ENCODE measurements around the gene RPP21.

RPP21 gene

DNA sequence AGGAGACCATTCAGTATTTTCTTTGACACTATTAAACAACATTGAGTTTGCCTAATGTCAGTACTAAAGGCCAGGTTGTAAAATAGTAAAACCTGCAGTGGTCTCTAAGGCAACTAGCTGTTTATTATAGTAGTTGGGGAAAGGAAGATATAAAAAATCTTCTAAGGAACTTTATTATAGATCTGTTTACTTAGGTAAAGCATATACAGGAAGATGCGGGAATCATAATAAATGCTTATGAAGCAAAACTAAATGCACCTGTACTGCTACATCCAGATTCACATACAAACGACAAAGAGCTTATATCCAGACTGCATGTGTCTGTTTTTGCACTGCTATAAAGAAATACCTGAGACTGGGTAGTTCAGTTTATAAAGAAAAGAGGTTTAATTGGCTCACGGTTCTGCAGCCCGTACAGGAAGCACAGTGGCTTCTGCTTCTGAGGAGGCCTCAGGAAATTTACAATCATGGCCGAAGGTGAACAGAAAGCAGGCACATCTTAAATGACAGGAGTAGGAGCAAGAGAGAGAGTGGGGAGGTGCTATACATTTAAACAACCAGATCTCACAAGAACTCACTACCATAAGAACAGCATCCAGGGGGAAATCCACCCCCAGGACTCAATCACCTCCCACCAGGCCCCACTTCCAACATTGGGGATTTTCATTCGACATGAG, 26.9 kb upstream of the RPP21 start:
- peaks cover 77 to 100% (median 100%) of the 10 kb centered on the region in 11 experiments; a peak in 21 of 22 replicates for H4K20me1 ChIP-seq

DNA sequence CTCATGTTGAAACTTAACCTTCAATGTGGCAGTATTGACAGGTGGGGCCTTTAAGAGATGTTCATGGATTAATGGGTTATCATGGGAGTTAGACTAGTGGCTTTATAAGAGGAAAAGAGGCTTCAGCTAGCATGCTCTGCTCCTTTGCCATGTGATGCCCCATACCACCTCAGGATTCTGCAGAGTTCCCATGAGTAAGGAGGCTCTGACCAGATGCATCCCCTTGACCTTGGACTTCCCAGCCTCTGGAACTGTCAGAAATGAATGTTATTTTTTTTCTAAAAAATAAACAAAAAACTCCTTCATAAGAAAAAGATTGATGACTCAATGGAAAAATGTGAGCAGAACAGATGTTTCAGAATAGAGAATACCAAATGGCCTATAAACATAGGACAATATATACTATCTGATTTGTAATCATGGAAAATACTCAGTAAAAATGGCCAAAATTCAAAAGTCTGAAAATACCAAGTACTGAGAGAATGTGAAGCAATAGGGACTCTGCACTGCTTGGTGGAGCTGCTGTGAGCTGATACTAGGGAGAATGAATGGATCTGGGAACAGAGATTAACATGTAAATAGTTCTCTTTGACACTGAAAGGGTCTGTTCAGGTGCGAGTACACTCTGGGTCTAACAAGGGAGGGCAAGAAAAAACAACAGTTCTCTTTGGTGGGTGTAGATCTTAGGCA, 25.7 kb upstream of the RPP21 start:
- no peak overlapping the region for H3K27ac ChIP-seq
- peaks cover 29 to 43% (median 39%) of the 10 kb centered on the region in 10 experiments for H3K4me1 ChIP-seq
- no peaks in the 10 kb centered on the region for H3K27me3 ChIP-seq
- TF ChIP-seq Cebpa-rat (IDR thresholded peaks at IDR 0.05) = no peak
- H3K36me3 ChIP-seq = peaks cover 37 to 93% (median 62%) of the 10 kb centered on the region in 11 experiments
- H3K9ac ChIP-seq = no peak overlapping the region
- H3K9me3 ChIP-seq (replicated peaks in 1 of 11) = no peaks in the 10 kb centered on the region
- peaks cover 76 to 100% (median 100%) of the 10 kb centered on the region in 11 experiments; a peak in 21 of 22 replicates for H4K20me1 ChIP-seq
- no peak overlapping the region for H3K4me2 ChIP-seq
- H3K4me3 ChIP-seq = no peak overlapping the region

More for the DNA sequence above, 26.9 kb upstream of the RPP21 start:
- no peak overlapping the region for H3K4me3 ChIP-seq
- no peak overlapping the region for H3K9ac ChIP-seq
- peaks cover 49 to 100% (median 72%) of the 10 kb centered on the region in 11 experiments for H3K36me3 ChIP-seq
- H3K4me1 ChIP-seq = peaks cover 21 to 31% (median 26%) of the 10 kb centered on the region in 10 experiments; a peak in 19 of 20 replicates
- no peaks in the 10 kb centered on the region for H3K27me3 ChIP-seq
- H3K27ac ChIP-seq = no peak overlapping the region
- no peaks in the 10 kb centered on the region for H3K9me3 ChIP-seq (replicated peaks in 1 of 11)
- no peak for TF ChIP-seq Cebpa-rat (IDR thresholded peaks at IDR 0.05)
- no peak overlapping the region for H3K4me2 ChIP-seq

DNA sequence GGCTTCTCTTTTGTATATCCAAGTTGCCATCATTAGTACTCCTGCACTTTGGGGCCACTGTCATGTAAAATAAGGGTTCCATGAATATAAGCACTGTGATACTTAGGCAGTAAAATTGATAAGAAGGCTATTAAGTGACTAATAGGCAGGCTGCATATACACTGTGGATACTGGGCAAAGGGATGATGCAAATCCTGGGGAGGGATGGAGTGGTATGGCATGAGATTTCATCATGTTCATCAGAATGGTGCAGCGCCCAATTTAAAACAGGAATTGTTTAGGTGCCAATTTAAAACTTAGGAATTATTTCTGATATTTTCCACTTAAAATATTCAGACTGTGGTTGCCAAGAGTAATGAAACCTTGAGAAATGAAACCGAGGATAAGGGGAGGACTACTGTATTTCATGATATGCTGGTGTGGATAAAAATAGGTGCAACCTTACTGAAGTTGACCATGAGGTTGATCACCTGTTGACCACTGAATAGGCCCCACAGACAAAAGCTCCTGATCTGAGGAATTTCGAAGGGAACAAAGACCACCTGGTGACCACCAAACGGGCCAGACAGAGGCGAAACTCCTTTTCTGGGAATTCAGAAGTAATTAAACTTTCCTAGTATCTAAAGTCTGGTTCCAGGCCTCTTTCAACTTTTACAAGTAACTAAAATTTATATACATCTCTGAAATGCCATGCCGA, 23.1 kb upstream of the RPP21 start:
- no peak overlapping the region for H3K9ac ChIP-seq
- peaks cover 69 to 92% (median 87%) of the 10 kb centered on the region in 11 experiments; a peak in 21 of 22 replicates for H4K20me1 ChIP-seq
- H3K4me1 ChIP-seq = peaks cover 40 to 55% (median 49%) of the 10 kb centered on the region in 10 experiments
- H3K4me2 ChIP-seq = peak overlapping the region in 4 of 11 experiments; percentile 35 to 100 (median 72); a peak in 6 of 22 replicates
- no peak overlapping the region for H3K4me3 ChIP-seq
- H3K36me3 ChIP-seq = peaks cover 11 to 67% (median 37%) of the 10 kb centered on the region in 11 experiments
- no peak overlapping the region for H3K27ac ChIP-seq
- H3K9me3 ChIP-seq (replicated peaks in 1 of 11) = no peaks in the 10 kb centered on the region
- H3K27me3 ChIP-seq = no peaks in the 10 kb centered on the region
- TF ChIP-seq Cebpa-rat (IDR thresholded peaks at IDR 0.05) = no peak

- H3K4me1 ChIP-seq = peaks cover 47 to 62% (median 55%) of the 10 kb centered on the region in 10 experiments
These were observed 22.1 kb upstream of the RPP21 start for GRCh38 chr6:30322527-30323501.

GRCh38 chr6:30323806-30324205, 21.1 kb upstream of the RPP21 start:
- H3K4me1 ChIP-seq = peaks cover 53 to 67% (median 58%) of the 10 kb centered on the region in 10 experiments
- H3K27ac ChIP-seq = no peak overlapping the region
- TF ChIP-seq Cebpa-rat (IDR thresholded peaks at IDR 0.05) = no peak
- no peak overlapping the region for H3K9ac ChIP-seq
- H3K36me3 ChIP-seq = peaks cover 4 to 52% (median 21%) of the 10 kb centered on the region in 11 experiments
- peak overlapping the region in 10 of 11 experiments; percentile 25 to 100 (median 92); a peak in 16 of 22 replicates for H3K4me2 ChIP-seq
- H4K20me1 ChIP-seq = peaks cover 51 to 72% (median 68%) of the 10 kb centered on the region in 11 experiments; a peak in 20 of 22 replicates
- no peaks in the 10 kb centered on the region for H3K27me3 ChIP-seq
- H3K9me3 ChIP-seq (replicated peaks in 1 of 11) = no peaks in the 10 kb centered on the region
- H3K4me3 ChIP-seq = no peak overlapping the region

More at GRCh38 chr6:30322527-30323501, 22.1 kb upstream of the RPP21 start:
- peaks cover 8 to 58% (median 31%) of the 10 kb centered on the region in 11 experiments for H3K36me3 ChIP-seq
- H3K27ac ChIP-seq = no peak overlapping the region
- H3K9me3 ChIP-seq (replicated peaks in 1 of 11) = no peaks in the 10 kb centered on the region
- H3K9ac ChIP-seq = no peak overlapping the region
- no peak overlapping the region for H3K4me3 ChIP-seq
- peak overlapping the region; percentile 2 to 100 (median 50); a peak in 18 of 22 replicates for H3K4me2 ChIP-seq
- H3K27me3 ChIP-seq = no peaks in the 10 kb centered on the region
- no peak for TF ChIP-seq Cebpa-rat (IDR thresholded peaks at IDR 0.05)
- H4K20me1 ChIP-seq = peaks cover 61 to 82% (median 78%) of the 10 kb centered on the region in 11 experiments; a peak in 20 of 22 replicates

- Histone ChIP-seq H3K36me3 (peaks cover 12 to 52% (median 24%) of the 10 kb centered on the region in 11 experiments), H3K27me3 (no peaks in the 10 kb centered on the region), H3K4me1 (peaks cover 49 to 63% (median 57%) of the 10 kb centered on the region in 10 experiments), H3K4me3 (peak overlapping the region; percentile 79 to 94 (median 82)), H3K4me2 (peak overlapping the region; percentile 82 to 100 (median 94)), H3K9me3 (replicated peaks in 1 of 11) (no peaks in the 10 kb centered on the region), H4K20me1 (peaks cover 40 to 57% (median 53%) of the 10 kb centered on the region in 11 experiments; a peak in 20 of 22 replicates), H3K27ac (peak overlapping the region in 10 of 11 experiments; percentile 87 to 97 (median 92); a peak in 20 of 22 replicates), H3K9ac (peak overlapping the region; percentile 86 to 97 (median 92))
- no peak for TF ChIP-seq Cebpa-rat (IDR thresholded peaks at IDR 0.05)
These were observed 19.6 kb upstream of the RPP21 start for GRCh38 chr6:30325150-30325872.

DNA sequence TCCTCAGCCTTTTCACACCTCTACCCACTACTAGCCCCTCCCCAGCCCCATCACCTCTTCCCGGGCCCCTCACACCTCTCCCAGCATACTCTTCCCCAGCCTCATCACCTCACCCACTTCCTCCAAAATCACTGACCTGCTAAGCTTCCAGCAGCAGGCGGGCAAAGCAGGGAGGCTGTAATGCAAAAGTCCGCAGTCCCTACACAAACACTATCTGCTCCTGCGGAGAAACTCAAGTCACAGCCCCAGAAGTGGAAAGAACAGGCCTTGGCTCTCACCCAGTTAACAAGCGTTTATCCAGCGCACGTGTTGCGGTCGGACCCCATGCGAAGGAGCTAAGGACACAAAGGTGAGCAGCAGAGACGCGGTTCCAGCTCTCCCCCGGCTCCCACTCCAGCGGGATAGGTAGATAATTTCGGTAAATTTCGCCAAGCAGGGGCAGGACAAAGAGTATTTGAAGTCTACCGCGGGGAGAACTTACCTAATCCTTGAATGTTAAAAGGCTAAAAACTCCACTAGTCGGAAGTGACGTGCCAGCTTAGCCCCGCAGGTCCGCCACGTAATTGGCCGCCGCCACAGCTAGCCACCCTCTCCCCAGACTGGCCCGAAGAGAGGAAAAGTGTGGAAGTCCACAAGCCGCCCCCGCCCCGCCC, 19.0 kb upstream of the RPP21 start:
- Histone ChIP-seq H3K4me1 (peaks cover 49 to 56% (median 53%) of the 10 kb centered on the region in 10 experiments), H3K9me3 (replicated peaks in 1 of 11) (no peaks in the 10 kb centered on the region), H3K9ac (peak overlapping the region; percentile 86 to 97 (median 92)), H3K27ac (peak overlapping the region; percentile 87 to 97 (median 93)), H4K20me1 (peaks cover 33 to 50% (median 46%) of the 10 kb centered on the region in 11 experiments; a peak in 20 of 22 replicates), H3K36me3 (peaks cover 19 to 52% (median 30%) of the 10 kb centered on the region in 11 experiments), H3K27me3 (no peaks in the 10 kb centered on the region), H3K4me3 (peak overlapping the region; percentile 79 to 94 (median 82)), H3K4me2 (peak overlapping the region; percentile 82 to 100 (median 94))
- no peak for TF ChIP-seq Cebpa-rat (IDR thresholded peaks at IDR 0.05)
